Measurements from ENCODE around the gene BCL2.
"Not testable (repeated sequence)": the region's sequence is repeated elsewhere in the genome, so short reads cannot be mapped to it uniquely, and the experiment has no call there.

The BCL2 gene

GRCh38 chr18:63203497-63203896 lies 116.1 kb downstream of the BCL2 start:
- TF ChIP-seq ZFX (IDR thresholded peaks at IDR 0.05) (no peak), CTCF (conservative IDR thresholded peaks at IDR 0.05) (no peak)
- no peak overlapping the region for H3K27ac ChIP-seq

GRCh38 chr18:63202828-63203227 lies 116.7 kb downstream of the BCL2 start:
- H3K27ac ChIP-seq: no peak overlapping the region
- no peak for TF ChIP-seq ZFX (IDR thresholded peaks at IDR 0.05)
- no peak for TF ChIP-seq CTCF (conservative IDR thresholded peaks at IDR 0.05)

GRCh38 chr18:63201456-63201855 lies 118.1 kb downstream of the BCL2 start:
- not testable (repeated sequence) for H3K27ac ChIP-seq

- no peak overlapping the region; the same call in 1 of the 2 replicates for H3K27ac ChIP-seq
- TF ChIP-seq CTCF (conservative IDR thresholded peaks at IDR 0.05) (no peak), ZFX (IDR thresholded peaks at IDR 0.05) (no peak)
Observed at GRCh38 chr18:63199743-63200241, 119.8 kb downstream of the BCL2 start.

GRCh38 chr18:63198868-63199742 lies 120.5 kb downstream of the BCL2 start:
- no peak overlapping the region; the same call in 1 of the 2 replicates for H3K27ac ChIP-seq
- TF ChIP-seq ZFX (IDR thresholded peaks at IDR 0.05) (no peak), CTCF (conservative IDR thresholded peaks at IDR 0.05) (no peak)

- TF ChIP-seq CTCF (conservative IDR thresholded peaks at IDR 0.05): no peak
- TF ChIP-seq ZFX (IDR thresholded peaks at IDR 0.05): no peak
- H3K27ac ChIP-seq: no peak overlapping the region
Observed at GRCh38 chr18:63198098-63198760, 121.3 kb downstream of the BCL2 start.

- H3K27ac ChIP-seq: no peak overlapping the region
- no peak for TF ChIP-seq ZFX (IDR thresholded peaks at IDR 0.05)
- TF ChIP-seq CTCF (conservative IDR thresholded peaks at IDR 0.05): no peak
Observed at GRCh38 chr18:63197246-63197869, 122.2 kb downstream of the BCL2 start.

Measured in C4-2B (cell line).